Lung (tissue), 12 donors: ENCODE results near the gene SLFNL1. TPM values are rescaled to one million over a fixed set of nuclear protein-coding genes. Genes with fewer than 3 reads are reported as not detected.

Source experiments
- ATAC-seq: fragments of 200-7000 bp; cut with Tn5 transposase; one replicate; pipeline ENCODE4 v1.9.1; 2020; ENCODE audit warnings: moderate number of reproducible peaks; ENCODE audit not compliant: insufficient read depth, low FRiP score
- DNase-seq, 3 donors: peaks; one replicate each; pipeline ENCODE4 v3.0.0-alpha.2; 2013 to 2017
- H3K27ac ChIP-seq, 2 donors: one replicate each; pipeline ENCODE4 v1.5.1; 2013; ENCODE audit warnings: mild to moderate bottlenecking in 2 of 2, moderate library complexity in 2 of 2, control low read depth in 1 of 2, inconsistent platforms in 1 of 2, low read depth in 1 of 2, low read length in 1 of 2
- H3K27me3 ChIP-seq, 3 donors: one replicate each; pipeline ENCODE4 v1.5.1; 2013; ENCODE audit warnings: low read length in 2 of 3; ENCODE audit not compliant: control insufficient read depth in 3 of 3, insufficient read depth in 3 of 3
- H3K36me3 ChIP-seq, 4 donors: one replicate each; pipeline ENCODE4 v1.5.1; 2013; ENCODE audit warnings: low read length in 4 of 4, mild to moderate bottlenecking in 1 of 4, moderate library complexity in 1 of 4; ENCODE audit not compliant: control insufficient read depth in 4 of 4, insufficient read depth in 4 of 4
- H3K4me1 ChIP-seq, 5 donors: one replicate each; pipeline ENCODE4 v1.5.1; 2013; ENCODE audit warnings: low read length in 5 of 5, mild to moderate bottlenecking in 2 of 5, moderate library complexity in 1 of 5; ENCODE audit not compliant: control insufficient read depth in 5 of 5, insufficient read depth in 5 of 5
- H3K4me3 ChIP-seq: one replicate; pipeline ENCODE4 v1.5.1; 2013; ENCODE audit warnings: mild to moderate bottlenecking, control low read depth, moderate library complexity
- H3K9ac ChIP-seq, 2 donors: one replicate each; pipeline ENCODE4 v1.5.1; 2013; ENCODE audit warnings: low read length in 2 of 2, control low read depth in 1 of 2; ENCODE audit not compliant: insufficient read depth in 1 of 2
- H3K9me3 ChIP-seq, 4 donors: one replicate each; pipeline ENCODE4 v1.5.1; 2013; ENCODE audit warnings: low read length in 3 of 4, mild to moderate bottlenecking in 1 of 4, moderate library complexity in 1 of 4; ENCODE audit not compliant: control insufficient read depth in 4 of 4, insufficient read depth in 3 of 4
- CTCF ChIP-seq: IDR thresholded peaks from 2 replicates; pipeline ENCODE4 v1.5.1; 2012; ENCODE audit warnings: mild to moderate bottlenecking; ENCODE audit errors: control extremely low read depth, extremely low read depth
- WGBS, 2 donors: extraction: QIAGEN DNeasy Blood & Tissue Kit; methylation state at CpG; one replicate each; pipeline ENCODE4 v1.1.7; 2013; 5-methylcytosine and 5-hydroxymethylcytosine counted together
- polyA plus RNA-seq, 2 donors: library from polyadenylated mRNA; stranded (reverse); fragments of 200-250 nt; gene quantifications; one replicate each; pipeline ENCODE4 v1.2.1, GENCODE V29; 2013
- total RNA-seq, 2 donors: library from RNA; depleted of rRNA in 1 of 2; stranded (reverse); fragments of >200 nt in 1 of 2; gene quantifications; one replicate each; pipeline ENCODE4 v1.2.1, GENCODE V29; 2014 to 2021
- donor health status: control.
- donor health status: control.
- donor health status: Bipolar disorder and iron deficiency.
- donor health status: healthy.
- donor health status: DM: yes; HTN: yes; CAD: no.

SLFNL1 gene
- total and polyA plus RNA-seq, 4 donors = 0.94 to 9.2 (median 3.2) TPM

GRCh38 chr1:41030872-41031616, 9.5 kb upstream of the SLFNL1 start:
- no peak for TF ChIP-seq CTCF
- Histone ChIP-seq H3K36me3 (peaks cover 17 to 33% (median 22%) of the 10 kb centered on the region in 4 donors), H3K27me3 (no peaks in the 10 kb centered on the region), H3K4me3 (no peak overlapping the region), H3K4me1 (peaks cover 0 to 2% (median 0%) of the 10 kb centered on the region in 5 donors), H3K9ac (no peak overlapping the region), H3K27ac (no peak overlapping the region), H3K9me3 (no peaks in the 10 kb centered on the region)
- no peak for DNase-seq
- no peak for ATAC-seq
- WGBS, 2 donors = 93 to 95% methylated on average over 8 of the region's 8 CpGs

GRCh38 chr1:41028034-41028642, 6.6 kb upstream of the SLFNL1 start:
- Histone ChIP-seq H3K9me3 (no peaks in the 10 kb centered on the region), H3K36me3 (peaks cover 15 to 31% (median 21%) of the 10 kb centered on the region in 4 donors), H3K4me1 (no peaks in the 10 kb centered on the region), H3K9ac (no peak overlapping the region), H3K27ac (no peak overlapping the region), H3K4me3 (no peak overlapping the region), H3K27me3 (no peaks in the 10 kb centered on the region)
- WGBS, 2 donors = 96% methylated on average over 10 of the region's 10 CpGs
- DNase-seq (no peak), ATAC-seq (no peak)
- TF ChIP-seq CTCF = no peak

DNA sequence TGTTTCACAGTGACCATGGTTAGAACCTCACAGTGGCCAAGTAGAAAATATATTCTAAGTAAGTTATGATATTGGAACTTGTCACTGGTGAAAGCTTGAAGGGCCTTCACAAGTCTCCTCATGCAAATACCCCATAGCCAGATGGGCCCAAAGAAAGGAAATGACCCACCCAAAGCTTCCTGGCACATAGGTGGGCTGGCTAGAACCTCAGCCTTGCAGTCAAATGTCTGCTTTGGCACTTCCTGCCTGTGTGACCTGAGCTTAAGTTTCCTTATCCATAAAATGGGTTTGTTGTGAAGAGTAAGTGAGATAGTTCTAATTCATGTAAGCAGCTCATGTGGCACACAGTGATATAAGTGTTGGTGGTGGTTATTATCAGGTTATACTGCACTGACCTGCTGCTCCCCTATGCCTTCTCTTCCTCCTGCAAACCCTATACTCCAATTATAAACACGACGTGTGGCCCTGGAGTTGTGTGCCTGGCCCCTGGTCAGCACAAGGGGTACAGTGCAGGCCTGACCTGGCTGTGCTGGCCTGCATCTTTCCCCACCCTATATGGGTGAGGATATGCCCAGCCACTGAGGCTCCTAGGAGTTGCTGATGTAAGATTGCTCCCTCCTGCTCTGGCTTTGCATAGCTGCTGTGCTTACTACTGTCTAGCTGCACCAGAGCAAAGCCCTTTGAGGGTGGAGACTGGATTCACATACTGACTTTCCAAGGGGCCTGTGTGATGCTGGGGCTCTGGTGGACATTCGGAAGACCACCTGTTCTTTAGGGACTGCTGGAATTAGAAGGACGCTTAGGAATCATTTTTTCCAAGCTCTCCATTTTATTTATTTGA, 4.7 kb upstream of the SLFNL1 start:
- DNase-seq (no peak), ATAC-seq (no peak)
- 94 to 99% methylated on average over 4 of the region's 4 CpGs for WGBS, 2 donors
- no peak overlapping the region for H3K9ac ChIP-seq
- H3K27ac ChIP-seq = no peak overlapping the region
- H3K9me3 ChIP-seq = no peaks in the 10 kb centered on the region
- peaks cover 0 to 9% (median 7%) of the 10 kb centered on the region in 5 donors for H3K4me1 ChIP-seq
- H3K4me3 ChIP-seq = no peak overlapping the region
- no peak for TF ChIP-seq CTCF
- H3K36me3 ChIP-seq = peaks cover 11 to 25% (median 16%) of the 10 kb centered on the region in 4 donors
- no peaks in the 10 kb centered on the region for H3K27me3 ChIP-seq
